ENCODE data around the gene GFPT2.

GFPT2 gene

DNA sequence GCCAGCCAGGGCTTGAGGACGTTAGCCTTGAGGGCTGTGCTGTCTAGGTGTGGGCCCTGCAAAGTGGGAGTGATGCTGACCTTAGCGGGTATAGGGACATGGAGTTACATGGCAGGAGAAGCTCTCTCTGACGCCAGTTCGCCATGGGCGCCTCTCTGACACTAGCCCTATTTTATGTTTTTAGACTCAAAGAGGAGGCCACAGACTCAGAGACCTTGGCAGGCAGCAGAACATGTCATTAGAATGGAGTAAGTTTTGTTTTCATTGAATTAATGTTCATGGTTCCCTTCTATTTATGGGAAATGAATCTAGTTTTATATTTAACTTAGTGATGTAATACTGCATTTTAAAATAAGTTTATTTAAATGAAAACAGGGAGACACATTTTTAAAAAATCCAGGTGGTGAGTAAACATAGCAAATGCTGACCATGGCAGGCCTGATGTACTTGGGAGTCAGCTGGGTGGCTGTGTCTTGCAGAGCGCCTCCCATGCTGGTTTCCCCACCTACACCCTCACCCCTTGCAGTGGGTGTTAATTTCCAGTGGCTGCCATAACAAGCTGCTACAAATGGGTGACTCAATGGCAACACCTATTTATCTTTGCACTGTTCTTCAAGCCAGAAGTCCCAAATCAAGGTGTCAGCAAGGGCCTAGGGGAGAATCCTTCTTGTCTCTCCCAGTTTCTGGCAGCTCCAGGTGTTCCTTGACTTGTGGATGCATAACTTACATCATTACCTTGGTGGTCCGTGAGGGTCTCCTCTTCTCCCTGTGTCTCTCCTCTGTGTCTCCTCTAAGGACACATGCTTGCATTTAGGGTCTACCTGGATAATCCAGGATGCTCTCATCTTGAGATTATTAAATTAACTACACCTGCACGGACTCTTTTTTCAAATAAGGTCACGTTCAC is 25.6 kb upstream of the GFPT2 start:
- no peak for DNase-seq (ENCODE audit: low spot score)

DNA sequence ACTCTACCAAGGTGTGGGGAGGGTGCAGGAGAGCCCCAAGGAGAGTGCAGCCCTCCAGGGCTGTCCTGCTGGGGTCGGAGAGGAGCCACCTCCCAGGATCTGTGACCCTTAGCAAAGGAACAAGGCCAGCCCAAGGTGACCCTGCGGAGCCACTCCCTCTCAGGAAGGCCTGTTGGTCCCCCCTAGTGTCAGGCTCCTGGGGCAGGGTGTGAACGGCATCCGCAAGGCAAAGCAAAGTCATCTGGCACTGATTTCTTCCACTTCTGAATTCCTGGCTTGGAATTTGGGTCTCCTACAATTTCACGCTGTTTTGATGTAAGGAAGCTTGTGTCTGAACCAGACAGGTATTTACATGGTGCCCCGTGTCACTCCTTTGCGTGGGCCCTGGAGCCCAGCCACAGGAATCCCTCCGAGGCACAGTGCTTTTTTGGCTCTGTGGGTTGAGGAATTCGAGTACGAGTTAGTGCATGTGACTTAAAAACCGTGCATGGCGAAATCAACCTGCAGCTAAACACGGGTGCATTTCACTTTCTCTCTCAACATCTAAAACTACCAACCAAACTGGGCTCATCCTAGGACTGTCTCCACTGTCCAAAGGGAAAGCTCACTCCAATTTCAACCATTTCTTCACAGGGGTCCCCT is 24.5 kb upstream of the GFPT2 start:
- no peak for DNase-seq (ENCODE audit: low spot score)

DNA sequence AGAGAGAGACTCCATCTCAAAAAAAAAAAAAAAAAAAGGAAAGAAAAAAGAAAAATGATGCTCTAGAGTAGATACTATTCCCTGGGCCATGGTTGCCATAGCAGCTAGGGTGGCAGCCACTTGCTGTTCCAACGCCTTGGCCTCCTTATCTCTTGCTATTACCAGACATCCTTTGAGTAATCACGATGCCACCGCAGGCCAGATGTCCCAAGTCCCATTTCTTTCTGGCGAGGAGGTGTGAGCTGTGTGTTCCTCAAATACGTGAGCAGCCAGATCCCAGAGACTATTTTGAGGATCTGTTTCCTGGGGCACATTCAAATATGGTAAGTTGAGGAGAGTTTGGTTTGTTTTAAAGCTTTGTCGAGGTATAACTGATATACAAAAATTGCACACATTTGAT is 23.4 kb upstream of the GFPT2 start:
- DNase-seq (ENCODE audit: low spot score) = no peak

DNA sequence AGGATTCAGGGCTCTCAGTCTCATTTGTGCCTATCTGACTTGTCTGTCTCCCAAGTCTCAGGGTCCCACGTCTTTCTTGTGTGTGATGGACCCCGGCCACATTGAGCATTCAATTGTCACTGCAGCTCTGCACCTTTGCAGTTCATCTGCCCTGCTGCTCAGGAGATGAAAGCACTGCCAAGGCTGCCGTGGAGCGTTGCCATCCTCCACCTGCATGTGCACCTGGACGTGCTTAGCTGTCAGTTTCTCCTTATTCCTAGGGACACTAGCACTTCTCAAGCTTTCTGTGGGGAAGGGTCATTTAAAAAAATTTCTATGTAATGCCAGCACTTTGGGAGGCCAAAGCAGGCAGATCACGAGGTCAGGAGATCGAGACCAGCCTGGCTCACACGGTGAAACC is 22.8 kb upstream of the GFPT2 start:
- no peak for DNase-seq (ENCODE audit: low spot score)

DNA sequence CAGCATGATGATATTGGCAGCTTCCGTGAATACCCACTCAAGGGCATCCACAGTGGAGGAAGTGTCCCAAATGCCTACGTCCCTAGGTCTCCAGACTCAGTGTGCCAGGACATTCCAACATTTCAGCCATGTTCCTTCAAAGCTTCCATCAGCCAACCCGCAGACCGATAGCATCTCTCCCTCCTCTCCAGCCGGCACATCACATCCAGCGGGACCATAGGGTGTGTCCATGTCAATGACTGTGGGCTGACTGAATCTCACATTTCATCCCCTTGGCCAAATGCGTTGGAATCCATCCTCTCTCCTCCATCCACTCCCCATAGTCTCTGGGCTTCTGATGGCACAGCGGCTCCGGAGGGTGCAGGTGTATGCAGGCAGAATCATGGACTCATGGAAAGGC is 22.2 kb upstream of the GFPT2 start:
- DNase-seq (ENCODE audit: low spot score) = no peak

DNA sequence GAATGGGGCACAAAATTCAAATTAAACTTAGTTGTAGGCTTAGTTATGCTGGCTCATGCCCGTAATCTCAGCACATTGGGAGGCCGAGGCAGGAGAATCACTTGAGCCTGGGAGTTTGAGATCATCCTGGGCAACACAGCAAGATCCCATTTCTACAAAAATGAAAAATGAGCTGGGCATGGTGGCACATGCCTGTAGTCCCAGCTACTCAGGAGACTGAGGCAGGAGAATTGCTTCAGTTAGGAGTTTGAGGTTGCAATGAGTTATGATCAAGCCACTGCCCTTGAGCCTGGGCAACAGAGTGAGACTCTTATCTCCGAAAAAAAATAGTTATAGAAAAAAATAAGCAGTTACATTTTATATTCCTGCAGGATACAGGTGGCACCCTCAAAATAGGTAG is 20.7 kb upstream of the GFPT2 start:
- no peak for DNase-seq (ENCODE audit: low spot score)

DNA sequence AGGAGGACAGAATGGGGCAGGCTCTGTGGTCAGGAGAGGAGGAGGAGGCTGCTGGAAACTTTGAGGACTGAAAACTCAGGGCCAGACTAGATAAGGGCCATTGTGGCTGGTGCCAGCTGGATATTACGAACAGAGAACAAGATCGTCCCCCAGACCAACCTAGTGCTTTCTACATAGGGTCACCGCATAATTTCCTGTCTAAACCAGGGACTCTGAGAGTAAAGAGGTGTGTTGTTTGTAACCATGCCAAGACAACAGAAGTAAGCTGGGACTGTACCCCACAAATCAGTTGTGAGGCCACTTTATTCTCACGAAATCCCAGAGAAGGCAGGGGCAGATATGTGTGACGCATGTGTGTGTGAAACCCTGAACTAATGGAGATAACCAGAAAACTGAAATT is 20.3 kb upstream of the GFPT2 start:
- no peak for DNase-seq (ENCODE audit: low spot score)

DNA sequence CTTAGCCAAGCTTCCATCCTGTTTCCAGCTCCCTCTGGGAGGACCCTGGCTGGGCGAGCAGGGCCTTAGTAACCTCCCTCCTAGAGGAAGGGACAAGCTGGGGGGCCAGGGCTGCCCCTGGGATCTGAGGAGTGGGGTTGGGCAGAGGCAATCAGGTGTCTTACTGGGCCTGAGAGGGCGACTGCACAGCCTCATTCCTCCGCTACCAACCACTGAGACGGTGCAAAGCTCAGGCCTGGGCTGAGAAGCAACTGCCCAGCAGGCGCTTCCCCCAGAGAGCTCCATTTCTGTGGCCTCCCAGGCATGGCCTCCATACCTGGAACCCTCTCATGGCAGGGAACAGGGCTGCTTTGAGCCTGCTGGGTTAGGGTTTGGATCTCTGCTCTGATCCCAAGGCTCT is 18.8 kb upstream of the GFPT2 start:
- DNase-seq (ENCODE audit: low spot score) = no peak

DNA sequence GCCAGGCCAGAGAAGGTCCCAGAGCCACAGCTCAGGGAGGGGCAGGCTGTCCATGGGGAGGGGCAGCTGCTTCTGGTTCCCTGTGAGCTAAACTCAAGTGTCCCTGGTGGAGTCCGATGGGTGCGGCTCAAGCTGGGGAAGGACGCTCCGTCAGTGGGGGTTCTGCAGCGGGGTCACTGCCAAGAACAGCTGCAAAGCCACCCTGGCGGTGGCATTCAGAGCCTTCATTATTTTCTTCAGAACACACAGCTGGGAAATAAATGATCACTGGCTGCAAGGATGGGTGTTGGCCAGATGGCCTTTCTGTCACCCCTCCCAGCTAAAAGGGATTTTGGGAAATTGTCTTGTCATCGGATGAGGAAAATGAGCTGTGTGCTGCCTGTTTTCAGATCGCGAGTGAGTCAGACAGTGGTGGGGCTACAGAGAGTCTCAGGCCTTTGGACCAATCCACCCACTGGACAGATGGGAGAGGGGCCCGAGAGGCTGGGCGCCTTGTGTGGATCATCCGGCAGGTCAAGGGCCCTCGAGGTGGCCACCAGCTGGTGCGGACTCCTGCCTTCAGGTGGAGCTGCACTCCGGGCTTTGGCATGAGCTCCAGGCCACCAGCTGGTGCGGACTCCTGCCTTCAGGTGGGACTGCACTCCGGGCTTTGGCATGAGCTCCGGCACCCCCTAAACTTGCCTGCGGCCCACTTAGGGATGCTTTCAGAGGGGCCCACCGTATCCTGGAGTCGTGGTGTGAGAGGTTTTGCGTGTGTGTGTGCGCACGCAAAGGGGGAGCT is 17.9 kb upstream of the GFPT2 start:
- DNase-seq (ENCODE audit: low spot score) = peak; percentile 45

DNA sequence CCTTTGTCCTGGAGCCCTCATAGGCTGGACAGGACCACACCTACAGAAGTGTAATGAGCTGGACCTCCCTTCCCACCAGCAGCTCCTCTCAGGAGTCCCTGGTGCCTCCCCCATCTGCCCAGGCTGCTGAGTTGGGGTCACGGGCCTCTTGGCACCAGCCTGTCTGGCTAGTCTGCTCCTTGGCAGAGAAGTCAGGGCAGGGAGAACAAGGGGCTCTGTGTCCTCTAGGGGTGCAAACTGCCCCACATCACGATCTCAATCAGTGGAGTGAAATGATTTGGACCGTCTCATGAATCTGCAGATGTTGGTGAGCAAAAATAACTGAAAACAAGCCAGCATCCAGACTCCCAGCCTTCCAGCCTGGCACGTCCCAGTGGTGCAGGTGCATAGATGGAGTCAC is 14.9 kb upstream of the GFPT2 start:
- no peak for DNase-seq (ENCODE audit: low spot score)

DNA sequence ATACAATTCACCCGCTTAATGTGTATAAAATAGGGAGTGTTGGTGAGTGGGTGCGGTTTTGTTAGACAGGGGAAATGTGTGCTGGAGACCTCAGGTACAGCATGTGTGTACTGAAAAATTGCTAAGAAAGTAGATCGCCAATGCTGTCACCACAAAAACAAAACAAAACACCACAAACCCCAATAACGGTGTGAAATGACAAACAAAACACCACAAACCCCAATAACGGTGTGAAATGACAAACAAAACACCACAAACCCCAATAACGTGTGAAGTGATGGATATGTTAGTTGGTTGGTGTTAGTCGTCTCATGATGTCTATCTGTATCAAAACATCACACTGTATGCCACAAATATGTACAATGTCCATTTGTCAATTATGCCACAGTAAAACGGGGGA is 14.2 kb upstream of the GFPT2 start:
- DNase-seq (ENCODE audit: low spot score) = no peak

DNA sequence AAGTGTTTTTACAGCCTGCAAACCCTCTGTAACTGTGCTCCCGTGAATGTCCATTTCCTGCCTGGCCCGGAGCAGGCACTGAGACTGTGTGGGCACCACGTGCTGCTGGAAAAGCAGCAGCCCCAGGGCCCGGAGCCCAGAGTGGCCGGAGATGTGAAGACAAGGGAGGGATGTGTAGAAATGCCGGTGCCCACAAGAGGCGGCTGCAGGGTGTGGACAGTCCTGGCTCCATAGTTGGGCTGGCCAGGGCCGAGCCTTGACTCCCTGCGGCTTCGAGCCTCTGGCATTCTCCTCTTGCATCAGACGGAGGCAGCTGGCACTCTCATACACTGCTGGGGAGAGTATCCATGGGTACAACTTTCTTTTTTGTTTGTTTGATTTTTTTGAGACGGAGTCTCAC is 13.2 kb upstream of the GFPT2 start:
- peak; percentile 59 for DNase-seq (ENCODE audit: low spot score)

DNA sequence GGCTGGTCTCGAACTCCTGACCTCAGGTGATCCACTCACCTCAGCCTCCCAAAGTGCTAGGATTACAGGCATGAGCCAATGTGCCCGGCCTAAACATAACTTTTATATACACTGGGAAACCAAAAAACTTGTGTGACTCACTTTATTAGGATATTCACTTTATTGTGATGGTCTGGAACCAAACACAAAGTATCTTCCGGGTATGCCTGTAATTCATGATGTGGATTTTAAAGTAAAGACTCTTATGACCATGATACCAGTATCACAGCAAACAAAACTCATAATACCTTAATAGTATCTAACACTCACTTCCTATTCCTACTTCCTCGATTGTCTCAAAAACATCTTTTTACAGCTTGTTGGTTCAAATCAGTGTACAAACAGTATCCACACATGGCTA is 12.7 kb upstream of the GFPT2 start:
- no peak for DNase-seq (ENCODE audit: low spot score)

DNA sequence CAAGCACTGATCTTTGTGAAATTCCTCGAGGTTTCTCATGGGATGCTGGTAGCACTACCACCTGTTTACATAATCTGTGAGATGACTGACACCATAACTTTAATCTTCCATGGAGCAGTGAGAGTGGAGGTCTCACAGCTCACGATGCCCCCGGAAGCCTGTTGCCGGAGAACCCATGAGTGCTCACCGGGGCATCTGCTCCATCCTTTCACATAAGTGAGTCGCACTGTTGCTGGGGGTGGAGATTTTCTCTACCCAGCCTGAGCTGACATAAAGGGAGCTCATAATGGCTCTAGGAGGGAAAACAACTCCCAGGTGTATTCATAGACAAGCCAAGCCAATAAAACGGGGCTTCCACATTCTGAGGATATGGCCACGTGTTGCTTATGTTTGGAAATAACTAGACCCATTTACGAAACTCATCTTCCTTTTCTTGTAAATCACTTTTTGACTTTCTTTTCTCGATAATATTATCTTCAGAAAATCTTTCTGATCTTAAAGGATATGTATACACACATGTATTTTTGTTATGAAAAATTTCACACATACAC is 11.2 kb upstream of the GFPT2 start:
- no peak for DNase-seq (ENCODE audit: low spot score)

DNA sequence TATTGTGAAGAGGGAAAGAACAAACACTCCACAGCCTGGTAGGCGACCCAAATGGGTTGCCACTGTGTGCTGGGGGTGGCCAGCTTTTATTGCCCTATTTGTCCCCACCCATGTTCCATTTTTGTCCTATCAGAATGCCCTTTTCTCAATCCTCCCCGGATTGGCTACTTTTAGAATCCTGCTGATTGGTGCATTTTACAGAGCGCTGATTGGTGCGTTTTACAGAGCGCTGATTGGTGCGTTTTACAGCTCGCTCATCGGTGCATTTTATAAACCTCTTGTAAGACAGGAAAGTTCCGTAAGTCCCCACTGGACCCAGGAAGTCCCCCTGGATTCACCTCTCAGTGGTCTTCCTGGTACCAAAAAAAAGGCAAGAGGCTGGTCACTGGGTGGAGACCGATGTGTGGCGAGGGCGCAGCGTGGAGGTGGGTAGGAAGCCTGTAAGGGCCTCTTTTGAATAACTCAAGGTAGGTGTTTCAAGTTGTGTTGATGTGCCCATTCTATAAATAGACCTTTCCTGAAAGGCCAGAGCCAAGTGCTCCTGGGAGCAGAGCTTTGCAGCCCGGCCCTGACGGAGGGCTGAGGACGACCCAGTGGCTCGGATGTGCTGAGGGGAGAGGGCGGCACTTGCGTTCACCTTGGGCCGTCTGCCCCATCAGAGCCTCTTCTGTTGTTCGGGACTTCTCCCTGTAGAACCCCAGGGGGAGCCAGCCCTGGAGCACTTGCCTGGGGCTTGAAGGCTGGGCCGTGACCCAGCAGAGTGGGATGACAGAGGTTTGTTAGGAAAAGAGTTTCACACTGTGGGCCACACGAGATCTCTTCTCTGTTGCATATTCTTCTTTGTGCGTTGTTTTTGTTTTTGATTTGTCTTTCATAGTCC is 7.2 kb upstream of the GFPT2 start:
- DNase-seq (ENCODE audit: low spot score) = no peak

DNA sequence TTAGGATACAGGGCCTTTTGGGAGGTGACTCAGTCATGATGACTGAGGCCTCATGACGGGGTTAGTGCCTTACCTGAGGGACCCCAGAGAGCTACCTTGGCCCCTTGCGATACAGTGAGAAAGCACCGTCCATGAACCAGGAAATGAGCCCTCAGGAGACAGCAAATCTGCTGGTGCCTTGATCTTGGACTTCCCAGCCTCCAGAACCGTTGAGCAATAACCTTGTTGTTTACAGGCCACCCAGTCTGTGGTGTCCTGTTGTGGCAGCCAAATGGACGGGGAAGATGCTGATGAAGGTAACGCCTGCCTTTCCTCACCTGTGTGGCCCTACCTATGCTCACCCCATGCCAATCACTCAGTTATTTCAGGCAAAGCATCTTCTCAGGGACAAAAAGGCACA is 5.6 kb upstream of the GFPT2 start:
- no peak for DNase-seq (ENCODE audit: low spot score)

DNA sequence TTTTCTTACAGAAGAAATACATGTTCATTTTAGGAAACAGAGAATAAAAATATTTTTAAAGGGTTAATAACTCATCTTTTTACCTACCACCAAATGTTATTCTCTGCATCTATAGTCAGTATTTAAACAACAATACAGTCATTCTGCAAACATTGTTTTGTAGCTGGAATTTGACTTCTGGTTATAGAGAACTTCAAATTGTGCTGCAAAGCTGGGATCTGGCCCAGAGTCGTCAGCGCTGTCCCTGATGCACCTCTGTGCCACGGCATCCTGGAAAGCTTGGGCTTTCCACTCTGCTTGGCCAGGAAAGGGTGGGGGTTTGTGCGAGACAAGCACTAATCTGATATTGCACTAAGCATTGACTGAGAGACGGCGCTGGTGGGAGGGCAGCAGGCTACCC is 5.0 kb upstream of the GFPT2 start:
- no peak for DNase-seq (ENCODE audit: low spot score)

DNA sequence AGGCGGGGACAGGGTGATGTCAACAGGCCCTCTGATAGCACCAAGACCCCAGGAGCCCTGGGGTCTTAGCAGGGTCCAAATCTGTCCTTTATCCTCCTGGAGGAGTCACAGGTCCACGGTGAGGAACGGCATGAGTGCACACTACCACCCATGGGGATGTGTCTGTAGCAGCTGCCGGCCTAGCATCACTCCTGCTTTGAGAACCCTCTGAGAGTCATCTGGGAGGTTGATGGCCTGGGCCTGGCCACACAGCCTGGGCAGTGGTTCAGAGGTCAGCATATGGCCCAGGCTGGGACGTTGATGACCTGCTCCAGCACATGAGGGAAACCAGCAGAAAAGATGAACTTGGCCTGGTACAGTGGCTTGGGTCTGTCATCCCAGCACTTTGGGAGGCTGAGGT is 1.8 kb upstream of the GFPT2 start:
- DNase-seq (ENCODE audit: low spot score) = no peak

DNA sequence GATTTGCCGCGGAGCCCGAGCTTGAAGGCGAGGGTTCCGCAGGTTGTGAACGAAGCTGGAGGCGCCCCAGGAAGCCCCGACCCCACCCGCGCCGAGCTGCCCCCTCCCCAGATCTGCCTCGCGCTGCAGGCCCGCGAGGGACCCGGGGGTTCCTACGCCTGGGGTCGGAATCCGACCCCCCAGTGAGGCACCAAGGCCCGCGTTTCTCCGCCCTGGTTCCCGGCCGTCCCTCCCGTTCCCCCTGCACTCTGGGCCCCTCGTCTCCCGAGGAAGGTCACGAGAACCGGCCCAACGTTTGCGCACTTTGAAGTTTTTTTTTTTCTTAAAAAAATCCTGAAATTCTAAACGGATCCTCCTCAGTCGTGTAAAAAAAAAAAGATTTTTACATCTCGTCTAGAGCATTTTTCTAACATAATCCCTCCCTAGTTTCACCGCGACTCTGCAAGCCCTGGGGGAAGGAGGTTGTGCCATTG is 880 bp upstream of the GFPT2 start:
- DNase-seq (ENCODE audit: low spot score) = no peak

DNA sequence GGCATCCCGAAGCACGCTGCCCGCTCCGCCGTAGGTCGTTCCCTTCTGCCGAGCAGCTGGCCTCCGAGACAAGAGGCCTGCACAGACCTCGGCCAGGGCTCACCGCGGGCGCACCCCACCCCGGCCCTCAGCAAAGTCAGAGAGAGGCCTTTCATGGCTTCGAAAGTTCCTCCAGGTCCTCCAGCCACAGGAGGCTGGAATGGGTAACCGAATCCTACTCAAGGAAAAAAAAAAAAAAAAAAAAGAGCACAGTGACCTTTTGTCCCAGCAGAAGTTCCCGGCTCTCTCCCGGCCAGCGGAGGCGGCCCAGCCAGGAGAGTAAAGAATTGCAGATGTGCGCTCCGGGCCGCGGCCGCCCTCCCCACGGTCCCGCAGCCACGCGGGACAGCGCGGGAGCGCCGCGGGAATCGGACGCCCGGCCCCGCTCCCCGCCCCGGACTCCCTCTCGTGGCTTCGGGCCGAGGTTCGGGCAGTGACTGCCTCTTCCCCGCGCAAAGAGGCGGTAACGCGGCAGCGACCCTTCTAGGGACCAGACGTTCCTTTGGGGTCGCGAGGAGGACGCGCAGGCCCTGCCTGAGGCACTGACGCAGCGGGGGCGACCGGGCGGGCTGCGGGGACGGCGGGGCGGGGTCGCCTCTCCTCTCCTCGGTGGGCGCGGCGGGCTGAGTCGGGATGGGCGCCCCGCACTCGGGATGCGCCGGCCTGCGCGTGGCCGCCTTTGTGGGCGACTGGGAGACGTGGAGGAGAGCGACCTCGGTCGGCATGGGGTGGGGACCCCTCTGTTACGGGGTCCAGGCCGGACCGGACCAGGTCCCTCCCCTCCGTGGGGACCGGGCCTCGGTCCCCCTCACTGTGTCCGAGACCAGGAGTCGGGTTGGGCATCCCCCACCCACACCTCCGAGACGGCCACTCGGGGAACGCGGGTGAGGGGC is 754 bp downstream of the GFPT2 start:
- peak; percentile 32 for DNase-seq (ENCODE audit: low spot score)
